Lung (tissue), 12 donors: ENCODE results near the gene DYNLT2. TPM values are rescaled to one million over a fixed set of nuclear protein-coding genes. Genes with fewer than 3 reads are reported as not detected.

Experiments
- ATAC-seq: fragments of 200-7000 bp; cut with Tn5 transposase; one replicate; pipeline ENCODE4 v1.9.1; 2020; ENCODE audit warnings: moderate number of reproducible peaks; ENCODE audit not compliant: insufficient read depth, low FRiP score
- DNase-seq, 3 donors: peaks; one replicate each; pipeline ENCODE4 v3.0.0-alpha.2; 2013 to 2017
- H3K27ac ChIP-seq, 2 donors: one replicate each; pipeline ENCODE4 v1.5.1; 2013; ENCODE audit warnings: mild to moderate bottlenecking in 2 of 2, moderate library complexity in 2 of 2, control low read depth in 1 of 2, inconsistent platforms in 1 of 2, low read depth in 1 of 2, low read length in 1 of 2
- H3K27me3 ChIP-seq, 3 donors: one replicate each; pipeline ENCODE4 v1.5.1; 2013; ENCODE audit warnings: low read length in 2 of 3; ENCODE audit not compliant: control insufficient read depth in 3 of 3, insufficient read depth in 3 of 3
- H3K36me3 ChIP-seq, 4 donors: one replicate each; pipeline ENCODE4 v1.5.1; 2013; ENCODE audit warnings: low read length in 4 of 4, mild to moderate bottlenecking in 1 of 4, moderate library complexity in 1 of 4; ENCODE audit not compliant: control insufficient read depth in 4 of 4, insufficient read depth in 4 of 4
- H3K4me1 ChIP-seq, 5 donors: one replicate each; pipeline ENCODE4 v1.5.1; 2013; ENCODE audit warnings: low read length in 5 of 5, mild to moderate bottlenecking in 2 of 5, moderate library complexity in 1 of 5; ENCODE audit not compliant: control insufficient read depth in 5 of 5, insufficient read depth in 5 of 5
- H3K4me3 ChIP-seq: one replicate; pipeline ENCODE4 v1.5.1; 2013; ENCODE audit warnings: mild to moderate bottlenecking, control low read depth, moderate library complexity
- H3K9ac ChIP-seq, 2 donors: one replicate each; pipeline ENCODE4 v1.5.1; 2013; ENCODE audit warnings: low read length in 2 of 2, control low read depth in 1 of 2; ENCODE audit not compliant: insufficient read depth in 1 of 2
- H3K9me3 ChIP-seq, 4 donors: one replicate each; pipeline ENCODE4 v1.5.1; 2013; ENCODE audit warnings: low read length in 3 of 4, mild to moderate bottlenecking in 1 of 4, moderate library complexity in 1 of 4; ENCODE audit not compliant: control insufficient read depth in 4 of 4, insufficient read depth in 3 of 4
- WGBS, 2 donors: extraction: QIAGEN DNeasy Blood & Tissue Kit; methylation state at CpG; one replicate each; pipeline ENCODE4 v1.1.7; 2013; 5-methylcytosine and 5-hydroxymethylcytosine counted together
- polyA plus RNA-seq, 2 donors: library from polyadenylated mRNA; stranded (reverse); fragments of 200-250 nt; gene quantifications; one replicate each; pipeline ENCODE4 v1.2.1, GENCODE V29; 2013
- total RNA-seq, 2 donors: library from RNA; depleted of rRNA in 1 of 2; stranded (reverse); fragments of >200 nt in 1 of 2; gene quantifications; one replicate each; pipeline ENCODE4 v1.2.1, GENCODE V29; 2014 to 2021
- TF ChIP-seq, protein P1 (sequence below): IDR thresholded peaks from 2 replicates; pipeline ENCODE4 v1.5.1; 2012; ENCODE audit warnings: mild to moderate bottlenecking; ENCODE audit errors: control extremely low read depth, extremely low read depth
- donor health status: control.
- donor health status: control.
- donor health status: Bipolar disorder and iron deficiency.
- donor health status: healthy.
- donor health status: DM: yes; HTN: yes; CAD: no.

The DYNLT2 gene
- total and polyA plus RNA-seq, 4 donors: 0.69 to 5.2 (median 2.4) TPM

- Histone ChIP-seq H3K4me1 (peaks cover 0 to 6% (median 4%) of the 10 kb centered on the region in 5 donors), H3K27me3 (no peaks in the 10 kb centered on the region), H3K27ac (no peak overlapping the region), H3K9ac (no peak overlapping the region), H3K9me3 (peaks cover 0 to 2% (median 0%) of the 10 kb centered on the region in 4 donors), H3K4me3 (no peak overlapping the region), H3K36me3 (peaks cover 0 to 35% (median 26%) of the 10 kb centered on the region in 4 donors)
- no peak for DNase-seq
- no peak for ATAC-seq
- 89 to 91% methylated on average over 10 of the region's 10 CpGs for WGBS, 2 donors
- TF ChIP-seq, protein P1, sequence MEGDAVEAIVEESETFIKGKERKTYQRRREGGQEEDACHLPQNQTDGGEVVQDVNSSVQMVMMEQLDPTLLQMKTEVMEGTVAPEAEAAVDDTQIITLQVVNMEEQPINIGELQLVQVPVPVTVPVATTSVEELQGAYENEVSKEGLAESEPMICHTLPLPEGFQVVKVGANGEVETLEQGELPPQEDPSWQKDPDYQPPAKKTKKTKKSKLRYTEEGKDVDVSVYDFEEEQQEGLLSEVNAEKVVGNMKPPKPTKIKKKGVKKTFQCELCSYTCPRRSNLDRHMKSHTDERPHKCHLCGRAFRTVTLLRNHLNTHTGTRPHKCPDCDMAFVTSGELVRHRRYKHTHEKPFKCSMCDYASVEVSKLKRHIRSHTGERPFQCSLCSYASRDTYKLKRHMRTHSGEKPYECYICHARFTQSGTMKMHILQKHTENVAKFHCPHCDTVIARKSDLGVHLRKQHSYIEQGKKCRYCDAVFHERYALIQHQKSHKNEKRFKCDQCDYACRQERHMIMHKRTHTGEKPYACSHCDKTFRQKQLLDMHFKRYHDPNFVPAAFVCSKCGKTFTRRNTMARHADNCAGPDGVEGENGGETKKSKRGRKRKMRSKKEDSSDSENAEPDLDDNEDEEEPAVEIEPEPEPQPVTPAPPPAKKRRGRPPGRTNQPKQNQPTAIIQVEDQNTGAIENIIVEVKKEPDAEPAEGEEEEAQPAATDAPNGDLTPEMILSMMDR: no peak
Observed at GRCh38 chr6:169775321-169775720, 23.9 kb upstream of the DYNLT2 start.

DNA sequence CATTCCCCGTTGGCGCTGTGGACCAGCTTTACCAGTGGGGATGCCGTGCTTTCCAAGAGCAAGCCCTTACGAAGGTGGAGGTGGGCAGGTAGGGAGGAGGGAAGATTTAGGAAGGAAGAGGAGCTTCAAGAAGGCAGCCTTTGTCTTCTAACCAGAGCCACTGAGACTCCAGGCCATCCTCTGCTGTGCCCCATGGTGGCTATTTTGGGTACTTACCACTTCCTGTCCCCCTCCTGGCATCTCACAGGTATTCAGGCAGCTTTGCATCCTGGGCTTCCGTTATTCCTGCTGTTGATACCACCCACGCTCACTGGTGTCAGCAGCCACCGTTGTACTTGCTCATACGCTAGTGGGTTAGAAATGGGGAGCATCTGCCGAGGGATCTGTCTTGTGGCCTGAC is 23.0 kb upstream of the DYNLT2 start:
- ATAC-seq (no peak), DNase-seq (no peak)
- 94 to 95% methylated on average over 9 of the region's 9 CpGs for WGBS, 2 donors
- no peak overlapping the region for H3K4me3 ChIP-seq
- TF ChIP-seq, protein P1: no peak
- H3K9ac ChIP-seq: no peak overlapping the region
- H3K27me3 ChIP-seq: no peaks in the 10 kb centered on the region
- H3K4me1 ChIP-seq: no peaks in the 10 kb centered on the region
- H3K36me3 ChIP-seq: peaks cover under 1 to 30% (median 24%) of the 10 kb centered on the region in 4 donors
- peaks cover 0 to 2% (median 0%) of the 10 kb centered on the region in 4 donors for H3K9me3 ChIP-seq
- H3K27ac ChIP-seq: no peak overlapping the region

DNA sequence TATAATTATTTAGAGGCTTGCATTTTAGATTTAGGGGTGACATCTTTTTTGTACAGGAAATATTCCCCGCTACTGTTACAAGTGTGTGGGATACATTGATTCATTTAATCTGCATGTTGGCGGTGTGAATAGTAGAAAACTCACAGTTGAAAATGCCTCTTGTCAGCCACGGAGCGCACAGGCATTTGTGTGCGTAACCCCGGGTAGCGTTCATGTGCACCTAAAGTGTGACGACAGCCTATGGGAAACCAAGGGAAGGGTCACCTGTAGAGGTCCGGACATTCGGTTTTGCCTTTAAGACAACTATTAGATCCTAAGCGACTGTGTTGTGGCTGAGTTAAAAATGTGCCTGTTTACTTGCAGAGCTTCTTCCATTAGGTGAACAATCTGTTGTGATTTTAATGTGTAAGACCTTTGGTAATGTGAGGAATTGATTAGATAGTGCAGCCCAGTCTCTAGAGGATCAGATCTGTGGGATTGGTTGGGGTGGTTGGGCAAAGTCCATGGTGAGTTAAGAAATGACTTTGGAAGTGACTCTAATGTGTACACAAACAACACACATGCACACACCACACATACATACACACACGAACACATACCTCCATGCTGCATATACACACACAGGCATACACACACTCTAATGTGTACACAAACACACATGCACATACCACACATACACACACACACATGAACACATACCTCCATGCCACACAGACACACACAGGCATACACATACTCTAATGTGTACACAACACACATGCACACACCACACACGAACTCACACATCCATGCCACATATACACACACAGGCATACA is 15.8 kb upstream of the DYNLT2 start:
- Histone ChIP-seq H3K4me1 (peaks cover 0 to 15% (median 0%) of the 10 kb centered on the region in 5 donors), H3K27me3 (no peaks in the 10 kb centered on the region), H3K9ac (no peak overlapping the region), H3K4me3 (no peak overlapping the region), H3K9me3 (no peaks in the 10 kb centered on the region), H3K27ac (no peak overlapping the region), H3K36me3 (peaks cover 16 to 27% (median 20%) of the 10 kb centered on the region in 4 donors)
- WGBS, 2 donors: 95% methylated on average over 13 of the region's 13 CpGs
- no peak for ATAC-seq
- TF ChIP-seq, protein P1: no peak
- no peak for DNase-seq
